Epithelial cell of proximal tubule (primary cell): ENCODE results near the gene FES. TPM values are rescaled to one million over a fixed set of nuclear protein-coding genes. Genes with fewer than 3 reads are reported as not detected.

Experiments
- DNase-seq: peaks from one replicate; pipeline ENCODE4 v3.0.0-alpha.2; 2011; ENCODE audit warnings: low read depth
- H3K4me3 ChIP-seq: 2 replicates; pipeline ENCODE4 v1.5.1; 2011; ENCODE audit warnings: low read depth, mild to moderate bottlenecking, low read length
- CTCF ChIP-seq: conservative IDR thresholded peaks from 2 replicates; pipeline ENCODE4 v1.5.1; 2012; ENCODE audit warnings: low read depth, mild to moderate bottlenecking, low read length
- total RNA-seq: library from RNA; depleted of rRNA; stranded (reverse); fragments of >200 nt; gene quantifications from 2 replicates; pipeline ENCODE4 v1.2.3, GENCODE V29; 2015

The FES gene
- total RNA-seq, 1 donor from 2014 or later = 24.6 TPM

- TF ChIP-seq CTCF = no peak
- H3K4me3 ChIP-seq = no peak overlapping the region
- no peak for DNase-seq
Observed at GRCh38 chr15:90876512-90877170, 7.7 kb upstream of the FES start.

- TF ChIP-seq CTCF = no peak
- DNase-seq = no peak
Observed at GRCh38 chr15:90877315-90877714, 7.0 kb upstream of the FES start.

GRCh38 chr15:90877996-90878395, 6.3 kb upstream of the FES start:
- no peak for TF ChIP-seq CTCF
- DNase-seq = no peak
- H3K4me3 ChIP-seq = no peak overlapping the region

More at GRCh38 chr15:90877315-90877714, 7.0 kb upstream of the FES start:
- no peak overlapping the region for H3K4me3 ChIP-seq

GRCh38 chr15:90878660-90879059, 5.6 kb upstream of the FES start:
- TF ChIP-seq CTCF = no peak
- H3K4me3 ChIP-seq = no peak overlapping the region
- DNase-seq = no peak

GRCh38 chr15:90879730-90880366, 4.5 kb upstream of the FES start:
- H3K4me3 ChIP-seq = no peak overlapping the region
- no peak for TF ChIP-seq CTCF
- DNase-seq = no peak

- no peak overlapping the region for H3K4me3 ChIP-seq
- DNase-seq = no peak
- TF ChIP-seq CTCF = no peak
Observed at GRCh38 chr15:90880381-90881145, 3.7 kb upstream of the FES start.
